Chondrocyte (in vitro differentiated cells): ENCODE results near the gene TRIM15. TPM values are rescaled to one million over a fixed set of nuclear protein-coding genes. Genes with fewer than 3 reads are reported as not detected.

ENCODE experiments used
- DNase-seq: peaks from one replicate; pipeline ENCODE4 v3.0.0; 2021; ENCODE audit warnings: mixed read lengths, low spot score
- H3K27ac Mint-ChIP-seq: one replicate; pipeline ENCODE4 v1.8.0; 2021; ENCODE audit warnings: mild to moderate bottlenecking, moderate library complexity, mixed read lengths; ENCODE audit not compliant: unreplicated experiment
- H3K27me3 Mint-ChIP-seq: 2 replicates; pipeline ENCODE4 v1.8.0; 2021; ENCODE audit warnings: low read depth, mixed read lengths
- H3K36me3 Mint-ChIP-seq: 2 replicates; pipeline ENCODE4 v1.8.0; 2021; ENCODE audit warnings: low read depth, mixed read lengths
- H3K4me1 Mint-ChIP-seq: 2 replicates; pipeline ENCODE4 v1.8.0; 2021; ENCODE audit warnings: low read depth, mild to moderate bottlenecking, mixed read lengths
- H3K4me3 Mint-ChIP-seq: one replicate; pipeline ENCODE4 v1.8.0; 2021; ENCODE audit warnings: mild to moderate bottlenecking, moderate library complexity, mixed read lengths; ENCODE audit not compliant: unreplicated experiment
- H3K9me3 Mint-ChIP-seq: 2 replicates; pipeline ENCODE4 v1.8.0; 2021; ENCODE audit warnings: low read depth, mixed read lengths
- CTCF ChIP-seq: fragments of 200-600 bp; sonication (generic); IDR thresholded peaks from 2 replicates; pipeline ENCODE4 v1.5.0; 2021; ENCODE audit warnings: antibody characterized with exemption, mild to moderate bottlenecking, moderate library complexity
- total RNA-seq: library from RNA; stranded (reverse); gene quantifications from 3 replicates; pipeline ENCODE4 v1.2.1, GENCODE V29; 2021

Gene TRIM15
- total RNA-seq, 1 donor from 2014 or later: not detected

- H3K9me3 Mint-ChIP-seq: no peaks in the 10 kb centered on the region
- no peak for TF ChIP-seq CTCF
- H3K4me1 Mint-ChIP-seq: no peaks in the 10 kb centered on the region
- no peak overlapping the region for H3K27ac Mint-ChIP-seq
- peaks cover 52% of the 10 kb centered on the region for H3K27me3 Mint-ChIP-seq
- H3K36me3 Mint-ChIP-seq: no peaks in the 10 kb centered on the region
- H3K4me3 Mint-ChIP-seq: no peak overlapping the region
- DNase-seq: no peak
Observed at GRCh38 chr6:30142665-30143064, 20.7 kb upstream of the TRIM15 start.

- no peak for TF ChIP-seq CTCF
- no peaks in the 10 kb centered on the region for H3K9me3 Mint-ChIP-seq
- no peak overlapping the region for H3K27ac Mint-ChIP-seq
- H3K27me3 Mint-ChIP-seq: peaks cover 45% of the 10 kb centered on the region
- no peak overlapping the region for H3K4me3 Mint-ChIP-seq
- H3K4me1 Mint-ChIP-seq: no peaks in the 10 kb centered on the region
- DNase-seq: no peak
- no peaks in the 10 kb centered on the region for H3K36me3 Mint-ChIP-seq
Observed at GRCh38 chr6:30143780-30144179, 19.6 kb upstream of the TRIM15 start.

- no peaks in the 10 kb centered on the region for H3K36me3 Mint-ChIP-seq
- H3K27ac Mint-ChIP-seq: no peak overlapping the region
- no peak for TF ChIP-seq CTCF
- peaks cover 2% of the 10 kb centered on the region for H3K4me1 Mint-ChIP-seq
- H3K9me3 Mint-ChIP-seq: no peaks in the 10 kb centered on the region
- DNase-seq: no peak
- peaks cover 42% of the 10 kb centered on the region for H3K27me3 Mint-ChIP-seq
- no peak overlapping the region for H3K4me3 Mint-ChIP-seq
Observed at GRCh38 chr6:30144811-30145210, 18.5 kb upstream of the TRIM15 start.

- Mint-ChIP-seq H3K27me3 (peaks cover 39% of the 10 kb centered on the region), H3K27ac (no peak overlapping the region), H3K9me3 (no peaks in the 10 kb centered on the region), H3K4me3 (no peak overlapping the region), H3K36me3 (no peaks in the 10 kb centered on the region), H3K4me1 (peaks cover 9% of the 10 kb centered on the region)
- no peak for TF ChIP-seq CTCF
- no peak for DNase-seq
Observed at GRCh38 chr6:30145818-30146217, 17.5 kb upstream of the TRIM15 start.

GRCh38 chr6:30147096-30147495, 16.2 kb upstream of the TRIM15 start:
- Mint-ChIP-seq H3K36me3 (no peaks in the 10 kb centered on the region), H3K27me3 (peaks cover 28% of the 10 kb centered on the region), H3K9me3 (no peaks in the 10 kb centered on the region), H3K4me3 (no peak overlapping the region), H3K4me1 (peaks cover 9% of the 10 kb centered on the region), H3K27ac (no peak overlapping the region)
- TF ChIP-seq CTCF: no peak
- no peak for DNase-seq
